Breast epithelium (tissue), 4 donors: Measurements from ENCODE around the gene TPST2. TPM values are rescaled to one million over a fixed set of nuclear protein-coding genes. Genes with fewer than 3 reads are reported as not detected.

Source experiments
- DNase-seq, 2 donors: peaks; one replicate each; pipeline ENCODE4 v3.0.0-alpha.2; 2019; ENCODE audit warnings: low spot score in 2 of 2
- H3K27ac ChIP-seq, 2 donors: fragments of 200-600 bp; sonication (generic) in 1 of 2; one replicate each; pipeline ENCODE4 v1.5.1; 2016 to 2019; ENCODE audit warnings: mild to moderate bottlenecking in 1 of 2
- H3K27me3 ChIP-seq, 2 donors: fragments of 200-600 bp; sonication (generic) in 1 of 2; one replicate each; pipeline versions ENCODE4 v1.5.1 to v1.6.0; 2017 to 2019; ENCODE audit warnings: control low read depth in 1 of 2, mild to moderate bottlenecking in 1 of 2
- H3K36me3 ChIP-seq: fragments of 200-600 bp; one replicate; pipeline ENCODE4 v1.5.1; 2019
- H3K4me1 ChIP-seq, 2 donors: fragments of 200-600 bp; sonication (generic); one replicate each; pipeline ENCODE4 v1.5.1; 2016 to 2019; ENCODE audit warnings: control low read depth in 1 of 2
- H3K4me3 ChIP-seq, 3 donors: fragments of 200-600 bp; sonication (generic); 1 replicate in 2 of 3; 2 replicates in 1 of 3; pipeline ENCODE4 v1.5.1; 2016 to 2019; ENCODE audit warnings: mild to moderate bottlenecking in 3 of 3, moderate library complexity in 2 of 3
- H3K9me3 ChIP-seq, 2 donors: fragments of 200-600 bp; sonication (generic) in 1 of 2; one replicate each; pipeline ENCODE4 v1.5.1; 2016 to 2019; ENCODE audit warnings: control low read depth in 1 of 2
- POLR2A ChIP-seq: fragments of 450-650 bp; IDR thresholded peaks from one replicate; pipeline ENCODE4 v1.6.1; 2016; ENCODE audit warnings: antibody characterized with exemption, mild to moderate bottlenecking, moderate library complexity
- POLR2AphosphoS5 ChIP-seq, 3 donors: sonication (generic); formaldehyde crosslinking; IDR thresholded peaks; one replicate each; pipeline ENCODE4 v1.6.1; 2017; ENCODE audit warnings: antibody characterized with exemption in 3 of 3
- intact Hi-C: fragments of 100-400 bp; cut with DNase I; formaldehyde crosslinking; loops from one replicate; pipeline ENCODE4 v1.15.1; 2023; ENCODE audit warnings: low total_unique reads
- total RNA-seq, 3 donors: library from RNA; depleted of rRNA; stranded (reverse); fragments of >200 nt; gene quantifications; one replicate each; pipeline ENCODE4 v1.1.0, GENCODE V29; 2016
- TF ChIP-seq, protein P1 (sequence below), 3 donors: fragments of 450-650 bp; IDR thresholded peaks; one replicate each; pipeline ENCODE4 v1.5.1; 2016 to 2017; ENCODE audit warnings: antibody characterized with exemption in 3 of 3, mild to moderate bottlenecking in 3 of 3, moderate library complexity in 3 of 3

TPST2 gene
- total RNA-seq, 3 donors from 2014 or later, result 36.6 to 81.9 (median 59.8) TPM

DNA sequence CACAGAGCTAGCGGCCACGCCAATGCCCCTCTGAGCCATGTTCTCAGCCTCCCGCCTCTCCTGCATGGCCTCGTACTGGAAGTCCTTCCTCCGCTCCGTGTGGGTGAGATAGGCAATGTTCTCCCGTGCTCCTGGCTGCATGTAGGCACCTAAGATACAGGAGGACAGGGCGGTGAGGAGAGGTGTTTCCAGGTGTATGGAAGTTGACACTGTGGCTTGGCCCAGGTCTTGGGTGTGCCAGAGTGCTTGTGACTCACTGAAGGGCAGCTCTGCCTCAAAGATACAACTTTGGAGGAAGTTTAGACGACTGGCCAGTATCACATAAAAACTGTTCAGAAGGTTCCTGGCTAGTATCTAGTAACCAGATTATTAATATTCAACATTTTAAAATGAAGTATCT is 97.7 kb downstream of the TPST2 start:
- H3K27me3 ChIP-seq, result no peaks in the 10 kb centered on the region
- intact Hi-C loops, result no loop called here
- H3K9me3 ChIP-seq, result no peaks in the 10 kb centered on the region
- H3K36me3 ChIP-seq, result peaks cover 25% of the 10 kb centered on the region
- H3K4me3 ChIP-seq, result no peak overlapping the region
- TF ChIP-seq POLR2AphosphoS5 (IDR thresholded peaks at IDR 0.05), result no peak
- no peak for TF ChIP-seq POLR2A
- TF ChIP-seq, protein P1, sequence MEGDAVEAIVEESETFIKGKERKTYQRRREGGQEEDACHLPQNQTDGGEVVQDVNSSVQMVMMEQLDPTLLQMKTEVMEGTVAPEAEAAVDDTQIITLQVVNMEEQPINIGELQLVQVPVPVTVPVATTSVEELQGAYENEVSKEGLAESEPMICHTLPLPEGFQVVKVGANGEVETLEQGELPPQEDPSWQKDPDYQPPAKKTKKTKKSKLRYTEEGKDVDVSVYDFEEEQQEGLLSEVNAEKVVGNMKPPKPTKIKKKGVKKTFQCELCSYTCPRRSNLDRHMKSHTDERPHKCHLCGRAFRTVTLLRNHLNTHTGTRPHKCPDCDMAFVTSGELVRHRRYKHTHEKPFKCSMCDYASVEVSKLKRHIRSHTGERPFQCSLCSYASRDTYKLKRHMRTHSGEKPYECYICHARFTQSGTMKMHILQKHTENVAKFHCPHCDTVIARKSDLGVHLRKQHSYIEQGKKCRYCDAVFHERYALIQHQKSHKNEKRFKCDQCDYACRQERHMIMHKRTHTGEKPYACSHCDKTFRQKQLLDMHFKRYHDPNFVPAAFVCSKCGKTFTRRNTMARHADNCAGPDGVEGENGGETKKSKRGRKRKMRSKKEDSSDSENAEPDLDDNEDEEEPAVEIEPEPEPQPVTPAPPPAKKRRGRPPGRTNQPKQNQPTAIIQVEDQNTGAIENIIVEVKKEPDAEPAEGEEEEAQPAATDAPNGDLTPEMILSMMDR (IDR thresholded peaks at IDR 0.05), result no peak
- no peak overlapping the region for H3K27ac ChIP-seq
- no peaks in the 10 kb centered on the region for H3K4me1 ChIP-seq
- no peak for DNase-seq

DNA sequence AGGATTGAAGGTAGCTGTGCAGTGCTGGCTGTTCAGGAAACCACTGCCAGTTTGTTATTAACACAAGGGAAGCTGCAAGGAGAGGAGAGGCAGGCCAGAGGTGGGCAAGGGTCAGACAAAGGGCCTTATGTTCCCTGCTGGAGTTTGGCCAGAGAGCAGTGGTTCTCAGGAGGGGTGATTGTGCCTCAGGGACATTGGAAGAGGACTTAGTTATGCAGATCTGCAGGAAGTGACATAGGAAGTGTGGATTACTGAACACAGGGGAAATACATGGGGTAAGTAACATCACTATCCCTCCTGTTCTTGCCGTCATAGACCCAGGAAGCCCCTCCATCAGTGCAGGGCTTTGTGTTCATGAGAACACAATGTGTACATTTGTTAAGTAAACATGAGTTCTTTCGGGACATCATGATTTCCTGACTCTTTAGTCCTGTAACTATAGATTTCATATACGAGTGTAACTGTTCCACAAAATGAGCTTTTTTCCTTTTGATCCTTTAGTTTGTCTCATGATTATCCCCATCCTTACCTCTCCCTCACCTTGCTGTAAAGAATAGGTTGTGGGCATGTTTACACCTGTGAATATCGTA is 100.4 kb downstream of the TPST2 start:
- Histone ChIP-seq H3K27ac (no peak overlapping the region), H3K36me3 (peaks cover 15% of the 10 kb centered on the region), H3K4me1 (peaks cover 0 to 9% of the 10 kb centered on the region in 2 donors), H3K4me3 (no peak overlapping the region), H3K27me3 (no peaks in the 10 kb centered on the region), H3K9me3 (no peaks in the 10 kb centered on the region)
- intact Hi-C loops, result no loop called here
- DNase-seq, result no peak
- TF ChIP-seq POLR2AphosphoS5 (IDR thresholded peaks at IDR 0.05) (no peak), POLR2A (no peak)
- TF ChIP-seq, protein P1 (IDR thresholded peaks at IDR 0.05), result no peak

DNA sequence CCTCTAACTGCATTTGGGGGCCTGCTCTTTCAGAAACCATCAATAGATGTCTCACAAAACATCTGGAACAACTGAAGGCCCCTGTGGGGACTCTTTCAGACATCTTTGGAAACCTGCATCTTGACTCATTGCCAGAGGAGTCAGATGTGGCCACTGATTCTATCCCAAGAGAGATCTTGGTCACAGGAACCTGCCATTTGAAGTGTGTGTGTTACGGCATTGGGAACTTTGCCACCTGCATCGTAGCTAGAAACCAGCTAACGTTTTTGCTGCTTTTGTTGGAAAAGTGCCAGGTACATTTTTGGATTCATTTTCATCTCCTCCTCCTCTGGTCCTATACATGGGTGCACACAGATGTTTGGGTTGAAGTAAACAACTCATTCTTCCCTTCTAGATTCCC is 101.9 kb downstream of the TPST2 start:
- Histone ChIP-seq H3K36me3 (peaks cover 5% of the 10 kb centered on the region), H3K27me3 (no peaks in the 10 kb centered on the region), H3K4me3 (no peak overlapping the region), H3K9me3 (no peaks in the 10 kb centered on the region), H3K4me1 (peaks cover 0 to 11% of the 10 kb centered on the region in 2 donors), H3K27ac (no peak overlapping the region)
- intact Hi-C loops, result no loop called here
- TF ChIP-seq POLR2AphosphoS5 (IDR thresholded peaks at IDR 0.05) (no peak), POLR2A (no peak)
- TF ChIP-seq, protein P1 (IDR thresholded peaks at IDR 0.05), result no peak
- no peak for DNase-seq

DNA sequence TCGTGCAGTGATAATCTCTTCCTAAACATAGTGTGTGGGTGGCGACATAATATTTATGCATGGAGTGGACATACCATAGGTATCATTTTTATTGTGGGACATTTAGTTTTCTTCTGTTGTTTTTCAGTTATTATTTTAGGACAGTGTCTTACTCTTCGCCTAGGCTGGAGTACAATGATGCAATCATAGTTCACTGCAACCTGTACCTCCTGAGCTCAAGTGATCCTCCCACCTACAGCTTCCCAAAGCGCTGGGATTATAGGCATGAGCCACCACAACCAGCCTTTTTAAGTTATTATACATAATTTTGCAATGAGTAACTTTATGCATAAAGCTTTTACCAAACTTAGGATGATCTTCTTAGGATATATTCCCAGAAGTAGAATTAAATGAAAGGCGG is 103.5 kb downstream of the TPST2 start:
- H3K27me3 ChIP-seq, result no peaks in the 10 kb centered on the region
- TF ChIP-seq POLR2A (no peak), POLR2AphosphoS5 (IDR thresholded peaks at IDR 0.05) (no peak)
- TF ChIP-seq, protein P1 (IDR thresholded peaks at IDR 0.05), result no peak
- no peak overlapping the region for H3K4me3 ChIP-seq
- H3K4me1 ChIP-seq, result peaks cover 0 to 14% of the 10 kb centered on the region in 2 donors
- H3K36me3 ChIP-seq, result no peaks in the 10 kb centered on the region
- no peak for DNase-seq
- no peaks in the 10 kb centered on the region for H3K9me3 ChIP-seq
- H3K27ac ChIP-seq, result no peak overlapping the region
- intact Hi-C loops, result no loop called here

DNA sequence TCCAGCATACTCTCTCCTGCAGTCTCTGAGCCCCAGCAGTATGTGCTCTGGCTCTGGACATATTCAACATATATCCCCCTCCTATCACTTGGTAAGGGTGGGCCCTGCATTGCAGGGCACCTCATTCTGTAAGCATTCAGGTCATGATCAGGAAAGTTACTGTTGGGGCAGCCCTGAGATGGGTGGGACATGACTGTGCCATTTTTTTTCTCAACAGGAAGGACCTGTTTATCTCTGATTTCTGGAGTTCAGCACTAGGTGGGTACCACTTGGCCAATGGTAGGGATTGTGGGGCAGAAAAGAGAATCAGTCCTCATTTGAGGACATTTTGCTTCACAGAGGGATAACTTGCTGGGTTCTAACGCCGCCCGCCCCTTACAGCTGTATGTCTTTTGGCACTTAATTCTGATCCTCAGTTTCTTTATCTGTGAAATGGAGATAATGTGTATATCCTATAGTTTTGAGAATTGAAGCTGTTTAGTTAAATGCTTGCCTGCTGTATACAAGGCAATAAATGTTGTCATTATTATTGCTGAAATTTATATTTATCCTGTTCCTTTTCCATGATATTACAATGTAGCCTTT is 104.0 kb downstream of the TPST2 start:
- intact Hi-C loops, result no loop called here
- no peak for DNase-seq
- Histone ChIP-seq H3K9me3 (no peaks in the 10 kb centered on the region), H3K27me3 (no peaks in the 10 kb centered on the region), H3K4me1 (peaks cover 0 to 14% of the 10 kb centered on the region in 2 donors), H3K4me3 (no peak overlapping the region), H3K36me3 (no peaks in the 10 kb centered on the region), H3K27ac (no peak overlapping the region)
- TF ChIP-seq POLR2A (no peak), POLR2AphosphoS5 (IDR thresholded peaks at IDR 0.05) (no peak)
- TF ChIP-seq, protein P1 (IDR thresholded peaks at IDR 0.05), result no peak
